Activated gamma-delta T cell treated with anti-CD3 and anti-CD28 coated beads, Interleukin-2, amount 50 U/mL, for 16 hours (primary cell): Measurements from ENCODE around the gene THOP1.

Source experiments
- DNase-seq: peaks from one replicate; pipeline ENCODE4 v3.0.0-alpha.2; 2020; ENCODE audit warnings: low read depth

Gene THOP1

GRCh38 chr19:2804156-2805004, 19.1 kb downstream of the THOP1 start:
- DNase-seq = no peak

GRCh38 chr19:2805261-2805900, 20.1 kb downstream of the THOP1 start:
- DNase-seq = no peak

- DNase-seq = no peak
Observed at GRCh38 chr19:2805991-2806649, 20.8 kb downstream of the THOP1 start.

GRCh38 chr19:2806736-2807378, 21.6 kb downstream of the THOP1 start:
- no peak for DNase-seq

GRCh38 chr19:2807379-2808128, 22.3 kb downstream of the THOP1 start:
- no peak for DNase-seq

GRCh38 chr19:2808129-2808941, 23.0 kb downstream of the THOP1 start:
- DNase-seq = no peak

GRCh38 chr19:2809387-2810140, 24.3 kb downstream of the THOP1 start:
- no peak for DNase-seq

- DNase-seq = no peak
Observed at GRCh38 chr19:2810141-2811091, 25.1 kb downstream of the THOP1 start.

GRCh38 chr19:2811221-2811722, 26.0 kb downstream of the THOP1 start:
- DNase-seq = no peak

GRCh38 chr19:2811735-2812413, 26.6 kb downstream of the THOP1 start:
- no peak for DNase-seq

GRCh38 chr19:2812414-2813234, 27.3 kb downstream of the THOP1 start:
- DNase-seq = no peak

GRCh38 chr19:2813235-2814160, 28.2 kb downstream of the THOP1 start:
- DNase-seq = no peak

- no peak for DNase-seq
Observed at GRCh38 chr19:2814426-2814825, 29.1 kb downstream of the THOP1 start.

GRCh38 chr19:2815191-2815614, 29.9 kb downstream of the THOP1 start:
- no peak for DNase-seq

- DNase-seq = no peak
Observed at GRCh38 chr19:2815923-2816322, 30.6 kb downstream of the THOP1 start.

- DNase-seq = no peak
Observed at GRCh38 chr19:2816641-2817040, 31.3 kb downstream of the THOP1 start.
